GM18505 (cell line): ENCODE measurements around the gene PPP2R2D.
"Not testable (repeated sequence)": the region's sequence is repeated elsewhere in the genome, so short reads cannot be mapped to it uniquely, and the experiment has no call there.

Experiments used
- ATAC-seq: cut with Tn5 transposase; IDR thresholded peaks from one replicate; pipeline ENCODE4 v1.9.1; 2021; ENCODE audit not compliant: unreplicated experiment
- POLR2A ChIP-seq: IDR thresholded peaks from 4 replicates; pipeline ENCODE4 v1.6.1; 2011; ENCODE audit warnings: borderline replicate concordance; ENCODE audit not compliant: insufficient read depth, insufficient read length; ENCODE audit errors: extremely low read depth

The PPP2R2D gene

GRCh38 chr10:131936294-131936693 is 35.5 kb downstream of the PPP2R2D start:
- no peak for ATAC-seq
- no peak for TF ChIP-seq POLR2A

- ATAC-seq, result no peak
- no peak for TF ChIP-seq POLR2A
Observed at GRCh38 chr10:131936736-131937135, 35.9 kb downstream of the PPP2R2D start.

GRCh38 chr10:131937836-131938235 is 37.0 kb downstream of the PPP2R2D start:
- no peak for ATAC-seq

GRCh38 chr10:131938681-131939080 is 37.9 kb downstream of the PPP2R2D start:
- no peak for TF ChIP-seq POLR2A
- no peak for ATAC-seq

More at GRCh38 chr10:131937836-131938235, 37.0 kb downstream of the PPP2R2D start:
- TF ChIP-seq POLR2A, result no peak

GRCh38 chr10:131942455-131942854 is 41.6 kb downstream of the PPP2R2D start:
- no peak for TF ChIP-seq POLR2A
- ATAC-seq, result no peak

- no peak for TF ChIP-seq POLR2A
- no peak for ATAC-seq
Observed at GRCh38 chr10:131943021-131943814, 42.4 kb downstream of the PPP2R2D start.

GRCh38 chr10:131944412-131944811 is 43.6 kb downstream of the PPP2R2D start:
- ATAC-seq, result no peak
- no peak for TF ChIP-seq POLR2A

- no peak for ATAC-seq
Observed at GRCh38 chr10:131944976-131945695, 44.3 kb downstream of the PPP2R2D start.

GRCh38 chr10:131946321-131946751 is 45.5 kb downstream of the PPP2R2D start:
- no peak for ATAC-seq
- TF ChIP-seq POLR2A, result no peak

More at GRCh38 chr10:131944976-131945695, 44.3 kb downstream of the PPP2R2D start:
- TF ChIP-seq POLR2A, result no peak

- no peak for ATAC-seq
- TF ChIP-seq POLR2A, result no peak
Observed at GRCh38 chr10:131946880-131947279, 46.1 kb downstream of the PPP2R2D start.

GRCh38 chr10:131947631-131948347 is 47.0 kb downstream of the PPP2R2D start:
- no peak for TF ChIP-seq POLR2A
- ATAC-seq, result no peak

GRCh38 chr10:131948501-131948900 is 47.7 kb downstream of the PPP2R2D start:
- TF ChIP-seq POLR2A, result no peak
- ATAC-seq, result no peak

GRCh38 chr10:131949041-131949862 is 48.4 kb downstream of the PPP2R2D start:
- ATAC-seq, result no peak
- TF ChIP-seq POLR2A, result no peak

GRCh38 chr10:131949908-131950307 is 49.1 kb downstream of the PPP2R2D start:
- ATAC-seq, result not testable (repeated sequence)
